ENCODE results near the gene ELOB.

The ELOB gene

DNA sequence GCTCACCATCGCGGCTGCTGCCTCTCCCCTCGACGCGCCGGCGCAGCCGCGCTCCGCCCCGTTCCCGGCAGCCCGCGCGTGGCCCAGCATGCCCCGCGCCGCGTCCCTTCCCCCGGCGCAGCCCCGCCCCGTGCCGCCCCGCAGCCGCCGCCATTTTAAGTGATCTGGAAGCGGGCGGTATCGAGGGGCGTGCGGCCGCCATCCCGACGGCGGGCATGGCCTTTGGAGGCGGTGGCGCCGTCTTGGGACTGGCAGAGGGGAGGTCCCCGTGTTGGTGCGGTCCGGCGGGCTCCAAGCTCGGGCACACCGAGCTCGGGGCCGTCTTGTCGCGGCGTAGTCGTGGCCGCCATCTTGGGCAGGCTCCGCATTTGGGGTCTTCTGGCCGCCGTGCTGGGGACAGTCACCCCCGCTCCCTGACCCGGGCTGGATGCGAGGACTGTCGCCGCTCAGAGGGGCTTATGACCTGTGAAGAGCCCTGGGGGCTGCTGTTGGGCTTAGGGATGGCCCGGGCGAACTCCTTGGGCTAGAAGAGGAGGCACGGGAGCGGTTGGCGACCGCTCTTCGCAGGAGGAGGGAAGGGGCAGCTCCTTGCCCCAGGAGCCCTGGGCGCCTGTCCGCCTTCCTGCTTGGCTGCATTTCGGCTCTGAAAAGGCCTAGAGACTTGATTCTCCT lies at the start of gene ELOB:
Gene ELOB (minus strand): TSS at position 50 of the 672 bp plus-strand sequence. CDS start 41 bp downstream, at position 9.
- DNase-seq (ENCODE audit: low spot score): peak; percentile 88

DNA sequence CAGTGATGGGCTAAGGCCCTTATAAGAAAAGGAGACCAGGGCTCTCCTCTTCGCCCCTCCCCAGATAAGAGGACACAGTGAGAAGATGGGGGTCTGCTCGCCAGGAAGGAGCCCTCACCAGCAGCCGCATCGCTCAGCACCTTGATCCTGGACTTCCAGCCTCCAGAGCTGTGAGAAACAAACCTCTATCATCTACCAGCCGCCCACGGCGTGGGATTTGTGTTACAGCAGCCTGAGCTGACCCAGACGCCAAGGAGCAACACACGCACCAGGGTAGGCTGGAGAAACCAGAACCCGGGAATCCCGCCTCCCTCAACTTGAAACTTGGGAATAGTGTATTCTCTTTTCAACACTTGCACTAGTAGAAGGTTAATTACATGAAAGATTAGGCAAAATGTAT lies 48.8 kb upstream of the ELOB start:
- DNase-seq (ENCODE audit: low spot score): no peak

DNA sequence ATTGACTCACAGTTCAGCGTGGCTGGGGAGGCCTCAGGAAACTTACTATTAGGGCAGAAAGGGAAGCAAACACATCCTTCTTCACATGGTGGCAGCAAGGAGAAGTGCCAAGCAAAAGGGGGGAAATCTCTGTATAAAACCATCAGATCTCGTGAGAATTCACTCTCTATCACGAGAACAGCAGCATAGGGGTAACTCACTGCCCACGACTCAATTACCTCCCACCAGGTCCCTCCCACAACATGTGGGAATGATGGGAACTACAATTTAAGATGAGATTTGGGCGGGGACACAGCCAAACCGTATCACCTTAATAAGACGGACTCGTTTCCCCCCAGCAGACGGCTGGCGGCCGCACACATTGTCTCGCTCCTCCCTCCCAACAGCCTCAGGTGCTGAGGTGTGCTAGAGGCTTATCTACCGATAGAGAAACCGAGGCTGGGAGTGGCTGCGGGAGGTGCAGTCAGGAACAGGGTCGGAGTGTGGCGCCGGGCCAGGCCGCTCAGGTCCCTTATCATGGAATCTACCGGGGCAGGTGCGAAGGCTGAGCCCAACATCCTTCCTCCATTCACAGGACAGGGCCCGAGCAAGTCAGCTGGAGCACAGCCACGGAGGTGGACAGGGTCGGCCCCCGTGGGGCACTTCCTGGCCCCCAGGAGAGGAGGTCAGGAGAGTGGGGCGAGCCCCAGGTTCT lies 48.1 kb upstream of the ELOB start:
- DNase-seq (ENCODE audit: low spot score): no peak

DNA sequence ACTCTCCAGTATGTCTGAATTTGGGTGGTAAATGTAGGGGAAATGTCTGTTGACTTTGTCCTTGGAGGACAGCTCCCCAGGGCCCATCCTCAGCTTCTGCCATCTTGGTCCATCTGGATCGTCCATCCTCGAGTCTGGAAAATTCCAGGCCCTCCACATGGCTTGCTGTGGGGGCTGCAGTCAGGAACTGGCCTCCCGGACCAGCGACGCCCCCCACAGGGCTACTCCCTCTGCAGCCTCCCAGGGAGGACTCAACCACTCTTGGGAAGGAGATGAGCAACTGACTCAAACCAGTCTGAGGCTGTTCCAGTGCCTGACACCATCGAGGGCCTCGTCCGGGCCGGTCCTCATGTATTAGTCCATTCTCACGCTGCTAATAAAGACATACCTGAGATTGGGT lies 47.5 kb upstream of the ELOB start:
- DNase-seq (ENCODE audit: low spot score): no peak

DNA sequence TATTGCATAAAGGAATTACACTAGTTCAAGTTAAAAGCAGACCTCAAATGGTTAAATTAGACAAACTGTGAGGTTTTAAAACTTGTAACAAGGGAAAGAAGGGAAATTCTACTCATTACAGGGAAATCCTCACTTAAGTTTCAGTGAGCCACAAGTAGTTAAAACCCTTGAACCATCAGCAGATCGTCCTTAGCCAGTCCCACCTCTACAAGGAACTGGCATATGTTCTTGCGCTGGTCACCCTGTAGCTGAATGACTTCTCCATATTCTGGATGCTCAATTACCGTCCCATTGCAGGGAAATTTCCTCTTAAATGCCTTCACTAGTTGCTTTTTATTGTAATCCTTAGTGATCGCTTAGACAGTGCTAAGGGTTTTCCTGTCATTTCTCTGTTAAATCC lies 45.4 kb upstream of the ELOB start:
- no peak for DNase-seq (ENCODE audit: low spot score)

GRCh38 chr16:2822158-2822495 lies 45.0 kb upstream of the ELOB start:
- DNase-seq (ENCODE audit: low spot score): no peak

GRCh38 chr16:2821487-2822157 lies 44.5 kb upstream of the ELOB start:
- no peak for DNase-seq (ENCODE audit: low spot score)

GRCh38 chr16:2820836-2821486 lies 43.9 kb upstream of the ELOB start:
- no peak for DNase-seq (ENCODE audit: low spot score)

GRCh38 chr16:2819939-2820835 lies 43.1 kb upstream of the ELOB start:
- DNase-seq (ENCODE audit: low spot score): no peak

DNA sequence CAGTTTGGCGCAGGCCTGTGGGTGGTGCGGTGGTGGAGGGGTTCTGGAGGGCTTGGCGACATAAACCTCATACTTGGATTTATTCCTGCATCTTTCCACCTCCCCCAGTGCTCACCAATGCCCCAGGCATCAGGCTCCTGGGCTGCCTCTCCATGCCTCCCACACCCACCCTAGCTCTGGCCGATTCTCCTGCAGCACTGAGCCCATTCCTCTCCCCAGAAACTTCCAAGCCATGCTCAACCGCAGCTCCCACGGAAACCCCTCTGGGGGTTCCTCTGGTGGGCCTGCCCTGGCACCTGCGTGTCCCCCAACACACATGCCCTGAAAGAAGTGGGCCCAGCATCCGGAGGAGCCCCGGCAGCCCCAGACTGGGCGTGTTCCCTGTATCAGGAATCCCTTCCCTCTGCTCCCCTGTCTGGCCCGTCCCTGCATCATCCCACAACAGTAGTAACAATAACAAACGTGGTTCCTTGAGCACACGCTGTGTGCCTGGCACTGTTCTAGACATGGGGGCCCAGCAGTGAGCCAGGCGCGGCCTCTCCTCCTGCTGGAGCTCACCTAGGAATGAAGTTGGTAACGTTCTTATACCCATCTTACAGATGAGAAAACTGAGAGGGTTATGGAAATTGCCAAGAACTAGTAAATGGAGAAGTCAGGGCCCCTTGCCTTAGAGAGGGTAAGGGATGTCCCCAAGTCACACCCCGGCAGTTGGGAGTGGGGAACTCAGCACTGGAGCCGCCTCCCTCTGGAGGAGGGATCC lies 42.3 kb upstream of the ELOB start:
- DNase-seq (ENCODE audit: low spot score): no peak

DNA sequence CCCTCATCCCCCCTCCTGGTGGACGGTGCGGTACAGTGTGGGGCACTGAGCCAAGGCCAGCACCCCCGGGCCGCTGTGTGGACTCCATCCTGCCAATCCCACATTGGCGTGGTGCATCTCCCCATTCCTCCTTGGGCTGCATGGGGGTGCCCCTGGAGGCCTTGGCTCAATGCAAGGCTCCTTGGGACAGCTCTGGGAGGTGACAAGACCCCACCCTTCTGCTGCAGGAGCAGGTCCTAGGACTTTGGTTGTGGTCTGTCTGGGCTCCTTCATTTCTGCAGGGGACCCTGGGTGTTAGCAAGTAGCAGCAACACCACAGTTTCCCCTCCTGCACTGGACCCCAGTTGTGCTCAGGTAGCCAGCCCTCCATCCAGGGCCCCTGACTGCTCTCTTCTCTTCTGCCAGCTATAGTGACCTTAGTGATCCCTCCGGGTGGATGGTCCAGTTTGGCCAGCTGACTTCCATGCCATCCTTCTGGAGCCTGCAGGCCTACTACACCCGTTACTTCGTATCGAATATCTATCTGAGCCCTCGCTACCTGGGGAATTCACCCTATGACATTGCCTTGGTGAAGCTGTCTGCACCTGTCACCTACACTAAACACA lies 41.3 kb upstream of the ELOB start:
- no peak for DNase-seq (ENCODE audit: low spot score)

GRCh38 chr16:2817340-2818271 lies 40.5 kb upstream of the ELOB start:
- no peak for DNase-seq (ENCODE audit: low spot score)

- peak; percentile 33 for DNase-seq (ENCODE audit: low spot score)
These were observed 39.8 kb upstream of the ELOB start, which contains the start of gene PRSS21 for GRCh38 chr16:2816751-2817339. PRSS21 (plus strand) TSS chr16:2817237; CDS start chr16:2817269, 32 bp downstream.

GRCh38 chr16:2815299-2815771 lies 38.3 kb upstream of the ELOB start:
- DNase-seq (ENCODE audit: low spot score): no peak

GRCh38 chr16:2814551-2815298 lies 37.6 kb upstream of the ELOB start:
- DNase-seq (ENCODE audit: low spot score): no peak

DNA sequence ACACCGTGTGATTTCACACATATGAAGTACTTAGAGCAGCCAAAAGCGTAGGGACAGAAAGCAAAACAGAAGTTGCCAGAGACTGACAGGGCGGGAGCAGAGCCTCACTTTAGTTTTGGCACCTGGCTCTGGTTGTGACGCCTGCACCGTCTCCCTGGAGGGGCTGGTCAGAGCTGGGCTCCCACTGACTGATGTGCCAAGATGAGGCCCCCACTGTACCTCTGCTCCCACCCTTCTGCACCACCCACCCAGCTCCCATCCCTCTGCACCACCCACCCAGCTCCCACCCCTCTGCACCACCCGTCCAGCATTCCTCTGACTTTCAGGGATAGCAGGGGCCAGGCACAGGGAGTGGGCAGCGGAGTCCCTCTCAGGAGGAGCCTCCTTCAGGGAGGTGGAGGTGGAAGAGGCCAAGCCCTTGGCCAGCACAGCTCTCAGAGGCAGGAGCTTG lies 36.7 kb upstream of the ELOB start:
- DNase-seq (ENCODE audit: low spot score): no peak

DNA sequence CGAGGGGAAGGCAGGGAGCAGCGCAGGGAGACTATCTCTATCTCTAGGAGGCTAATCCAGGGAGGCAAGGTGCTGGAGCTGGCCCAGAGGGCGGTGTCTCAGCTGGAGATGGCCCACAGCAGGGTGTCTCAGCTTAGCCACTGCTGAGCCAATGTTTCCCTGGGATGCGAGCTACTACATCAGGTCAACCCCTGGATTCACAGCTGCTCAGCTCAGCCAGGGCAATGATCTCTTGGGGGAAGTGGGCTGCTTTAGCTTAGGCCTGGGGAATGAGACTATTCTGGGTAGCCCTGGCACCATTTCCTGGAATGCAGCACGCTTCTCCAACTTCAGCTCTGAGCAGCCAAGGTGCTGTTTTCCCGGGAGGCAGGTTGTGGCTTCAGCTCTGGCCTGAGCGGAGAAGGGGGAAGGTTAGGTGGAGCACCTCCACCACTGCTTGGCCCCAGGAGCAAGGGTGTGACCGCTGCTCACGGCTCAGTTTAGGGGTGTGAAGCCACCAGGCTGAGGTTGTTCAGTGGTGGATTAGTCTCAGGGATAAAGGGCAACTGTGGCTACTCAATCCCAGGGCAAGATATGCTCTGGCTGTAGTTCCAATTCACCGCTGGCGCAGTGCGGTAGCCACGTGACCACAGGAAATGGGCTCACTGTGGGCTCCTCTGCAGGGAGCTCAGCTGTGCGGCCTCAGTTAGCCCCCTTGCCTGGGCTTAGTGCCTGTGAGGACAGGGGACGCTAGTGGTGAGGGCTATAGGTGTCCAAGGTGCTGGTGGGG lies 34.8 kb upstream of the ELOB start:
- DNase-seq (ENCODE audit: low spot score): no peak
